ENCODE results near the gene TFB1M.

DNA sequence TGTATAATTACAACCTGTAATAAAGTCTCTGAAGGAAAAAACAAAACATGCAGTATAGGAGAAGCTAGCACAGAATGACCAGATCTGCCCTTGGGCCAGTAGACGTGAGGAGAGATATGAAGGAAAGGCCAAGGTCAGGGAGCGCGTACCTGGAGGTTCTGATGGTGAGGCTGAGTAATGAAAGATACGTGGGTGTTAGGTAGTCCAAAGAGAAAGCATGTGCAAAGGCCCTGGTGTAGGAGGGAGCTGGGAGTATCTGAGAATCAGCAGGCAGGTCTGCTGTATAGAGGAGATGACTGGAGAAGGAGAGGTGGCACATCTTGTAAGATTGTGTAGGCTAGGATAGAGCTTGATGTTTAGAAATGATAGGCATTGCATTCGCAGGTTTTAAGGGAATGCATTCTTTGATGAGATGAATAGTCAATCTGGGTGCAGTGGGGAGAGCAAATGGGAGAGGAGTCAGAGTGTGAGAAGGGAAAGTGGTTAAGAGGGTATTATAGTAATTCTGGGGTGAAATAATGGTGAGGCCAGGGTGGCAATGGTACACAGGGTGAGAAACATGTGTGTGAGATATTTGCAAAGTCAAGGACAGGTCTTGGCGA, 15.9 kb upstream of the TFB1M start:
- TF ChIP-seq CTCF (IDR thresholded peaks at IDR 0.05) = no peak
- TF ChIP-seq POLR2A (IDR thresholded peaks at IDR 0.05) = no peak
